Fibroblast of skin of back (primary cell): Measurements from ENCODE around the gene DHODH. TPM values are rescaled to one million over a fixed set of nuclear protein-coding genes. Genes with fewer than 3 reads are reported as not detected.
"Not testable (repeated sequence)": the region's sequence is repeated elsewhere in the genome, so short reads cannot be mapped to it uniquely, and the experiment has no call there.

Source experiments
- DNase-seq: peaks from one replicate; pipeline ENCODE4 v3.0.0-alpha.2; 2013
- polyA plus RNA-seq, 2 experiments: library from polyadenylated mRNA; unstranded; fragments of 120-200 nt; gene quantifications; one replicate each; pipeline ENCODE4 v1.2.1, GENCODE V29; 2013; ENCODE audit not compliant: insufficient read length in 2 of 2

Gene DHODH
- polyA plus RNA-seq (2013, experiment 1 of 2; ENCODE audit: insufficient read length): 6.3 TPM
- 3.7 TPM for polyA plus RNA-seq (2013, experiment 2 of 2; ENCODE audit: insufficient read length)

GRCh38 chr16:72008424-72009216, at the start of gene DHODH:
DHODH (plus strand) TSS chr16:72008744; CDS start chr16:72008765, 21 bp downstream.
- peak; percentile 98 for DNase-seq

- DNase-seq: peak; percentile 91
These were observed 47.2 kb upstream of the DHODH start for GRCh38 chr16:71961066-71962039.

GRCh38 chr16:71963125-71963875, 45.2 kb upstream of the DHODH start:
- no peak for DNase-seq

- DNase-seq: no peak
These were observed 43.3 kb upstream of the DHODH start for GRCh38 chr16:71965223-71965622.

GRCh38 chr16:71966932-71967331, 41.6 kb upstream of the DHODH start:
- no peak for DNase-seq

GRCh38 chr16:71969353-71969752, 39.2 kb upstream of the DHODH start:
- no peak for DNase-seq

GRCh38 chr16:71971571-71971970, 37.0 kb upstream of the DHODH start:
- no peak for DNase-seq

GRCh38 chr16:71972356-71972755, 36.2 kb upstream of the DHODH start:
- DNase-seq: no peak

GRCh38 chr16:71973001-71973400, 35.5 kb upstream of the DHODH start:
- DNase-seq: no peak

DNA sequence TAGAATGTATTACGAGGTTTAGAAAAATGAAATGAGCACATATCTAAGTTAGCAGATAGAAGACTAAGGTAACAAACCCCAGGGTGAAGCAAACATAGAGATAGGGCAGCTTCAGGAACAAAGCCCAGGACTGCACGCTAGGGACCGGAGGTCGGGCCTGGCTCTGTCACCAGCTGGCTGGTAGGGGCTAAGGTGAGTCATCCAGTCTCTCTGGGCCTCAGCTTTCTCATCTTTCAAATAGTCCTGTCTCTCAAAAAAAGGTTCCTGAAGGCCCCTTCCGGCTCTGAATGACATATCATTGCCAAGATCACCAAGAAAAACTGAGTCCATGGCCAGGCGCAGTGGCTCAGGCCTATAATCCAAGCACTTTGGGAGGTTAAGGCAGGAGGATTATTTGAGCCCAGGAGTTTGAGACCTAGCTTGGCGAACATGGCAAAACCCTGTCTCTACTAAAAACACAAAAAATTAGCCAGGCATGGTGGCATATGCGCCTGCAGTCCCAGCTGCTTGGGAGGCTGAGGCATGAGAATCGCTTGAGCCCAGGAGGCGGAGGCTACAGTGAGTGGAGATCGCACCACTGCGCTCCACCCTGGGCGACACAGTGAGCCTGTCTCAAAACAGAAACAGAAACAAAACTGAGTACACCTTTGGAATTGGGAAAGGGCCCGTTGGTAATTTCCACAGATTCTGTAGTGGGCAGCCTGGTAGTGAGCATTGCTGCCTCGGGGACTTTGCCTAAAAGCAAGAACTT, 34.3 kb upstream of the DHODH start:
- no peak for DNase-seq

GRCh38 chr16:71985262-71985974, 23.1 kb upstream of the DHODH start:
- DNase-seq: no peak

GRCh38 chr16:71986131-71986530, 22.4 kb upstream of the DHODH start:
- no peak for DNase-seq

- no peak for DNase-seq
These were observed 13.5 kb upstream of the DHODH start for GRCh38 chr16:71995038-71995437.

DNA sequence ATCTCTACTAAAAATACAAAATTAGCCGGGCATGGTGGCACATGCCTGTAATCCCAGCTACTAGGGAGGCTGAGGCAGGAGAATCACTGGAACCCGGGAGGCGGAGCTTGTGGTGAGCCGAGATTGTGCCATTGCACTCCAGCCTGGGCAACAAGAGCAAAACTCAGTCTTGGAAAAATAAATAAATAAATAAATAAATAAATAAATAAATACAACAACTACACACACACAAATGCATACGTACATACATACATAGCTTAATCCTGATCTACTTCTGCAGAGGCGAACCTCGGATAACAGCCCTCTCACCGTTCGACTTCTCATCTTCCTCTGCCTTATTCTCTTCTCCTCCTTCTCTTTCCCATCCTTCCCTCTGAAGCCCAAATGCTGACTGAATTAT, 11.0 kb upstream of the DHODH start:
- not testable (repeated sequence) for DNase-seq

GRCh38 chr16:72001180-72001874, 7.2 kb upstream of the DHODH start:
- no peak for DNase-seq

GRCh38 chr16:72002619-72003018, 5.9 kb upstream of the DHODH start:
- no peak for DNase-seq

- not testable (repeated sequence) for DNase-seq
These were observed 500 bp upstream of the DHODH start for GRCh38 chr16:72008065-72008423.

DNA sequence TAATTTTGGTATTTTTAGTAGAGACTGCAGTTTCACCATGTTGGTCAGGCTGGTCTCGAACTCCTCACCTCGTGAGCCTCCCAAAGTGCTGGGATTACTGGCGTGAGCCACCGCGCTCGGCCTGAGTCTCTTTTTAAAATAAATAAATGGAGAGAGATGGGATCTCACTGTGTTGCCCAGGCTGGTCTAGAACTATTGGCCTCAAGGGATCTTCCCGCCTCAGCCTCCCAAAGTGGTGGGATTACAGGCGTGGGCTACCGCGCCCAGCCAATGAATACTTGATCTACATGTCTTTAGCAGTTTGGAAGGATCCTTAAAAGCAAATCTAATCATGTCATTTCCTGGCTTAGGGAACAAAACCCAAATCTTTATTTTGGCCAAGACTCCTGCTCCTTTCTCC, 1.2 kb downstream of the DHODH start:
- DNase-seq: no peak

DNA sequence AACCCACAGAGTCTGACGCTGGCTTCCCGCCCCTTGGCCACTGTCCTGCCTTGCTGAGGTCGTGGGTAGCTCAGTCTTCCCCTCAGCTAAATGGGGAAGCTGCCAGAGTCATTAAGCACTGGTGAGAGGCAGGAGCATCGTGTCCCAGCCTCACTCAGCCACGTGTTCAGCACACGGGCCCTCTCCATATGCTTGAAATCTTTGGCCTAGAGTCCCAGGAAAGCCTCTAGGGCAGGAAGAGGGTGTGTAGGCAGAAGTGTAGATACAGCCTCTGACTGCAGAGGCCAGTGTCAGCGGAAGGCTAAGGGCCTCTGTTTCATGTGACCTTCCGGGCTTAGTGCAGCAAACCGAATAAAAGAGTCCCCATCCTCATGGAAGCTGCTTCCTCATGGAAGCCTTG, 4.1 kb downstream of the DHODH start:
- DNase-seq: no peak

DNA sequence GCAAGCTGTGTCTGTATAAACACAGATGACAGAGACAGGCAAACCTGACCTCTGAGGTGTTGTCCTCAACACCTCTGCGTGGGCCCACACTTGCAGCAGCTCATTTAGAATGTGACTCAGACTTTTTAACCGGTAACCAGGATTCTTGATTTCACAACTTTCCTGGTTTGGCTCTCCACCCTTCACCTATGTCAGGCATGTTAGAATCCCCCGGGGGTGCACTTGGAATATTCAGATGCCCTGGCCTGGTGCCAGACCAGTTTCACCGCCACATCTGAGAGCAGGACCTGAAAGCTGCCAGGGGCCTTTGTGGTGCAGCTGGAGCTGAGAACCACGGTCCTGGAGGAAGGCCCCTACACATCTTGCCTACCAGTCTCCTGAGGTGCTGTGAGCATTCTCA, 4.8 kb downstream of the DHODH start:
- DNase-seq: no peak
